Measurements from ENCODE around the gene SULF2. TPM values are rescaled to one million over a fixed set of nuclear protein-coding genes. Genes with fewer than 3 reads are reported as not detected.

Gene SULF2
- total and polyA plus RNA-seq, 2 experiments from 2014 or later: 49.0 to 66.6 TPM

DNA sequence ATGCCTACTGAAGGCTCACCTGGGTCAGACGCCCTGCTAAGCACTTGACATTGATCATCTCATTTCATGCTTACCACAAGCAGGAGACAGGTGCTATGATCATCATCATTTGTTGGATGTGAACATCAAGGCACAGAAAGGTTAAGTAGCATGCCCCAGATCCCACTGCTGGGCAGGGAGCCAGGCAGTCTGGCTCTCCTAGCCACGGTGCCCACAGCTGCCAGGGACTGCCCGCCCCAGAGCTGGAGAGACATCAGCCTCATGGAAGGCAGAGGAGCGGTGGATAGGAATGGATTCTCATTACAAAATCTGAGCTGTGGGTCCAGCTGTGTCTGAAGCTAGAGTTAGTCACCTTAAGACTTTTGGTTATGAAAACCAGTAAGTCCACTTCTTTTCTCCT lies 3.6 kb downstream of the SULF2 start:
- Histone ChIP-seq H2AFZ (no peak overlapping the region), H3K4me1 (ENCODE audit: insufficient read depth) (peaks cover 20% of the 10 kb centered on the region), H3K27ac (no peak overlapping the region), H3K9me3 (ENCODE audit: low read depth) (no peaks in the 10 kb centered on the region), H3K79me2 (peaks cover 65% of the 10 kb centered on the region), H3K27me3 (no peaks in the 10 kb centered on the region), H3K4me3 (no peak overlapping the region), H4K20me1 (ENCODE audit: insufficient read depth, poor library complexity, severe bottlenecking) (peaks cover 18% of the 10 kb centered on the region), H3K9me2 (replicated peaks; ENCODE audit: insufficient read depth) (no peaks in the 10 kb centered on the region), H3K4me2 (no peak overlapping the region), H3K36me3 (replicated peaks; ENCODE audit: insufficient read depth, low read depth) (no peaks in the 10 kb centered on the region)
- TF ChIP-seq EZH2 (IDR thresholded peaks at IDR 0.05; ENCODE audit: borderline replicate concordance): no peak
- TF ChIP-seq EZH2phosphoT487 (IDR thresholded peaks at IDR 0.05; ENCODE audit: low read depth, severe bottlenecking, unreplicated experiment): no peak
- TF ChIP-seq, protein P1, sequence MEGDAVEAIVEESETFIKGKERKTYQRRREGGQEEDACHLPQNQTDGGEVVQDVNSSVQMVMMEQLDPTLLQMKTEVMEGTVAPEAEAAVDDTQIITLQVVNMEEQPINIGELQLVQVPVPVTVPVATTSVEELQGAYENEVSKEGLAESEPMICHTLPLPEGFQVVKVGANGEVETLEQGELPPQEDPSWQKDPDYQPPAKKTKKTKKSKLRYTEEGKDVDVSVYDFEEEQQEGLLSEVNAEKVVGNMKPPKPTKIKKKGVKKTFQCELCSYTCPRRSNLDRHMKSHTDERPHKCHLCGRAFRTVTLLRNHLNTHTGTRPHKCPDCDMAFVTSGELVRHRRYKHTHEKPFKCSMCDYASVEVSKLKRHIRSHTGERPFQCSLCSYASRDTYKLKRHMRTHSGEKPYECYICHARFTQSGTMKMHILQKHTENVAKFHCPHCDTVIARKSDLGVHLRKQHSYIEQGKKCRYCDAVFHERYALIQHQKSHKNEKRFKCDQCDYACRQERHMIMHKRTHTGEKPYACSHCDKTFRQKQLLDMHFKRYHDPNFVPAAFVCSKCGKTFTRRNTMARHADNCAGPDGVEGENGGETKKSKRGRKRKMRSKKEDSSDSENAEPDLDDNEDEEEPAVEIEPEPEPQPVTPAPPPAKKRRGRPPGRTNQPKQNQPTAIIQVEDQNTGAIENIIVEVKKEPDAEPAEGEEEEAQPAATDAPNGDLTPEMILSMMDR (IDR thresholded peaks at IDR 0.05; ENCODE audit: poor library complexity): no peak
- 97% methylated on average over 4 of the region's 4 CpGs for WGBS (ENCODE audit: low lambda C conversion rate, missing lambda C conversion rate)
- no peak for DNase-seq (ENCODE audit: low spot score)

DNA sequence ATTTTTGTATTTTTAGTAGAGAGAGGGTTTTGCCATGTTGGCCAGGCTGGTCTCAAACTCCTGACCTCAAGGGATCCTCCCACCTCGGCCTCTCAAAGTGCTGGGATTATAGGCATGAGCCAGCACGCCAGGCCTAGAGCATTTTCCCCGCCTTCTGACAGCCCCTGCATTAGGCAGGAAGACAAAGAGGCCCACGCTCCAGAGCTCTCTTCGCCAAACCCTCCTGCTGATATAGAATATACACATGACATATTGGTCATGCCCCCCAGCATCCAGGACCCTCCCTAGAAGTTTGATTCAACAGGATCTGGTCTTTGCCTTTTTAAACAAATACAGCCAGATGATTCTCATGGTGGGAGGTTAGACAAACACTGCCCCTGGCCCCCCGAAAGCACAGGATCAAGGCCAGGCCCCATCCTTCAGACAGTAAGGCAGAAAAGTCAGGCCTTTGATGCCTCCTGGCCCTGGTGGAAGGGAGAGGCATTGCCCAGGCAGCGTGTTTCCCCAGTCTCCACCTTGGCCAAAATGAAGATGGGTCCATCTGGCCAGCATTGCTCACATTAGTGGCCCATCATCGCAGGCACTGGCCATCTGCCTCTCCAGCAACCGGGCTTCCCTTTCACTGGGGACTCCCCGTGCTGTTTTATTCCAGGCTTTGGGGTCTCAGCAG lies 4.4 kb downstream of the SULF2 start:
- Histone ChIP-seq H4K20me1 (ENCODE audit: insufficient read depth, poor library complexity, severe bottlenecking) (peaks cover 18% of the 10 kb centered on the region), H3K4me1 (ENCODE audit: insufficient read depth) (peaks cover 19% of the 10 kb centered on the region), H3K4me2 (no peak overlapping the region), H3K4me3 (no peak overlapping the region), H3K27ac (no peak overlapping the region), H3K36me3 (replicated peaks; ENCODE audit: insufficient read depth, low read depth) (no peaks in the 10 kb centered on the region), H3K79me2 (peaks cover 72% of the 10 kb centered on the region), H3K9me2 (replicated peaks; ENCODE audit: insufficient read depth) (no peaks in the 10 kb centered on the region), H3K9me3 (ENCODE audit: low read depth) (no peaks in the 10 kb centered on the region), H2AFZ (no peak overlapping the region), H3K27me3 (no peaks in the 10 kb centered on the region)
- TF ChIP-seq EZH2phosphoT487 (IDR thresholded peaks at IDR 0.05; ENCODE audit: low read depth, severe bottlenecking, unreplicated experiment) (no peak), EZH2 (IDR thresholded peaks at IDR 0.05; ENCODE audit: borderline replicate concordance) (no peak)
- TF ChIP-seq, protein P1 (IDR thresholded peaks at IDR 0.05; ENCODE audit: poor library complexity): no peak
- DNase-seq (ENCODE audit: low spot score): no peak
- WGBS (ENCODE audit: low lambda C conversion rate, missing lambda C conversion rate): 89% methylated on average over 10 of the region's 10 CpGs

DNA sequence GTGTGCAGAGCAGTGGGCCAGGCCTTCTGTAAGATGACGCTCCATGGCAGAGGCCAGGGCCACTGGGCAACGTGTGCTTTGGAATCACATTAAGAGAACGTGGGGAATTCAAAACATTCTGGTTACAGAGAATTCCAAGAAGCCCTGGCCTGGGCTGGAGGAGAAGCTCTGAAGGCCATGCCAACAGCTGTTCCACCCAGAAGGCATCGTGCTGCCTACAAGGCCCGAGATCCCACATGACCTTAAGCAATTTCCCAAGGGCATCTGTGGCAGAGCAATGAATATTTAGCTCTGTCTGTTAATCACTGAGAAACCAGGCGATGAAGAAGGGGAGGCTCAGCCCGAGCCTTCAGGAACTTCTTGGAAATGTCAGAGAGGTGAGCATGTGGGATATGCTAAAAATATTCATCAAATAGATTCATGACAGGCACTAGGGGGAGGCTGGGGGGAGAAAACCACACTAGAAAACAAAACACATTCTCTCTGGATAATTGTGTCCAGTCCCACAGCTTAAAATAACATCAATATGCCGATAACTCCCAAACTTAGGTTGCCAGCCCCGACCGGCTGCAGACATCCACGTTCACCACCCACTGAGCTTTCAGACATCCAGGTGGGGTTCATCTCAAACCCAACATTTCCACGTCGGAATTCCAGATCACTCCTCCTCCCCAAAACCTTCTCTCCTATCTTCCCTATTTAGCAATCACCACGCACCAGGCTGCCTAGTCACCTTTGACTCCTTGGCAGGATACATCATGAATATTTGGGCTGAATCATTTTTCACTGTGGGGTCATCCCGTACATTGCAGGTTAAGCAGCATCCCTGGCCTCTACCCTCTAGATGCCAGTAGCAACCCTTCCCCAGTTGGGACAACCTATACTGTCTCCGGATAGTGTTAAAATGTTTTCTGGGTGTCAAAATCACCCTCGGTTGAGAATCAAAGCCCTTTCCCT lies 6.6 kb downstream of the SULF2 start:
- Histone ChIP-seq H3K9me2 (replicated peaks; ENCODE audit: insufficient read depth) (no peaks in the 10 kb centered on the region), H3K9me3 (ENCODE audit: low read depth) (no peaks in the 10 kb centered on the region), H3K27me3 (no peaks in the 10 kb centered on the region), H3K79me2 (peaks cover 82% of the 10 kb centered on the region), H3K4me3 (no peak overlapping the region), H3K4me2 (no peak overlapping the region), H3K4me1 (ENCODE audit: insufficient read depth) (peaks cover 14% of the 10 kb centered on the region), H3K36me3 (replicated peaks; ENCODE audit: insufficient read depth, low read depth) (no peaks in the 10 kb centered on the region), H2AFZ (no peak overlapping the region), H3K27ac (no peak overlapping the region), H4K20me1 (ENCODE audit: insufficient read depth, poor library complexity, severe bottlenecking) (peaks cover 12% of the 10 kb centered on the region)
- TF ChIP-seq, protein P1 (IDR thresholded peaks at IDR 0.05; ENCODE audit: poor library complexity): no peak
- TF ChIP-seq EZH2phosphoT487 (IDR thresholded peaks at IDR 0.05; ENCODE audit: low read depth, severe bottlenecking, unreplicated experiment): no peak
- no peak for TF ChIP-seq EZH2 (IDR thresholded peaks at IDR 0.05; ENCODE audit: borderline replicate concordance)
- 93% methylated on average over 17 of the region's 17 CpGs for WGBS (ENCODE audit: low lambda C conversion rate, missing lambda C conversion rate)
- DNase-seq (ENCODE audit: low spot score): no peak

All from hepatocyte (in vitro differentiated cells).